DMS 273 (cell line): ENCODE measurements around the gene MEIS3.
"Not testable (repeated sequence)": the region's sequence is repeated elsewhere in the genome, so short reads cannot be mapped to it uniquely, and the experiment has no call there.

Experiments used
- DNase-seq: peaks from one replicate; lab custom pipeline; 2025; ENCODE audit not compliant: unreplicated experiment; lab: John Stamatoyannopoulos, UW

The MEIS3 gene

DNA sequence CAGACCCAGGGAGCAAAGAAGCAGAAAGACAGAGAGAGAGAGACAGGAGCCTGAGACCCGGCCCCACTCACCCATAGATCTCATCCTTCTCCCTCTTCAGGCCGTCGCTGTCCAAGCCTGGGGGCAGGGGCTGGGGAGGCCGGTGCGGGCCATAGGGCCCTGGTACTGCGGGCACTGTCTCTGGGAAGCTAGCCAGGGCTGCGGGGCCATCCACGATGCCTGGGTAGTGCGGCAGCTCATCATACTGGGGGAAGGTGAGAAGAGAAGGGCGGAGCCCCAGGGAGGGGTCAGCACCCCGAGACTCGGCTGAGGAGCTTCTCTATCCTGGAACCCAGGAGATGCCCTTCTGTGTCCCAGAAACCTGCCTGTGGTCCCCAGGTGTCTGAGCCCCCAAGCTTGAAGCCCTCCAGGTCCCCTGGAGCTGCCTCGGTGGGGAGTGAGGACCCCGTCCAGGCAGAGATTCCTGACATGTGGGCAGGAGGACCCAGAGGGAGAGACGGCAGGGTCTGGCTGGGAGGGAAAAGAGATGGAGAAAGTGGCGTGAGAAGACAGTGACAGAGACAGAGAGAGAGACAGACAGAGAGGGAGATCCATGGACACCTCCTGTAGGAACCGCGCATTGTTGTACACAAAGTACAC lies 2.1 kb downstream of the MEIS3 start:
- DNase-seq: no peak

GRCh38 chr19:47416643-47416985 lies 2.7 kb downstream of the MEIS3 start:
- no peak for DNase-seq

GRCh38 chr19:47415953-47416642 lies 3.2 kb downstream of the MEIS3 start:
- no peak for DNase-seq

GRCh38 chr19:47414469-47414868 lies 4.9 kb downstream of the MEIS3 start:
- peak; percentile 81 for DNase-seq

- no peak for DNase-seq
Measured at GRCh38 chr19:47413941-47414340, 5.4 kb downstream of the MEIS3 start.

DNA sequence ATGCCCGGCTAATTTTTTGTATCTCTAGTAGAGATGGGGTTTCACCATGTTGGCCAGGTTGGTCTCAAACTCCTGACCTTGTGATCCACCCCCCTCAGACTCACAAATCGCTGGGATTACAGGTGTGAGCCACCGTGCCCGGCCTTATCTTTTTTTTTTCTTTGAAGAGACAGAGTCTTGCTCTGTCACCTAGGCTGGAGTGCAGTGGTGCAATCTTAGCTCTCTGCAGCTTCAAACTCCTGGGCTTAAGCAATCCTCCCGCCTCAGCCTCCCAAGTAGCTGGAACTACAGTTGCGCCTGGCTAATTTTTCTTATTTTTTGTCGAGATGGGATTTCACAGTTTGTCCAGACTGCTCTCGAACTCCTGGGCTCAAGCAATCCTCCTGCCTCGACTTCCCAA lies 7.6 kb downstream of the MEIS3 start:
- DNase-seq: not testable (repeated sequence)

GRCh38 chr19:47411101-47411500 lies 8.2 kb downstream of the MEIS3 start:
- no peak for DNase-seq

DNA sequence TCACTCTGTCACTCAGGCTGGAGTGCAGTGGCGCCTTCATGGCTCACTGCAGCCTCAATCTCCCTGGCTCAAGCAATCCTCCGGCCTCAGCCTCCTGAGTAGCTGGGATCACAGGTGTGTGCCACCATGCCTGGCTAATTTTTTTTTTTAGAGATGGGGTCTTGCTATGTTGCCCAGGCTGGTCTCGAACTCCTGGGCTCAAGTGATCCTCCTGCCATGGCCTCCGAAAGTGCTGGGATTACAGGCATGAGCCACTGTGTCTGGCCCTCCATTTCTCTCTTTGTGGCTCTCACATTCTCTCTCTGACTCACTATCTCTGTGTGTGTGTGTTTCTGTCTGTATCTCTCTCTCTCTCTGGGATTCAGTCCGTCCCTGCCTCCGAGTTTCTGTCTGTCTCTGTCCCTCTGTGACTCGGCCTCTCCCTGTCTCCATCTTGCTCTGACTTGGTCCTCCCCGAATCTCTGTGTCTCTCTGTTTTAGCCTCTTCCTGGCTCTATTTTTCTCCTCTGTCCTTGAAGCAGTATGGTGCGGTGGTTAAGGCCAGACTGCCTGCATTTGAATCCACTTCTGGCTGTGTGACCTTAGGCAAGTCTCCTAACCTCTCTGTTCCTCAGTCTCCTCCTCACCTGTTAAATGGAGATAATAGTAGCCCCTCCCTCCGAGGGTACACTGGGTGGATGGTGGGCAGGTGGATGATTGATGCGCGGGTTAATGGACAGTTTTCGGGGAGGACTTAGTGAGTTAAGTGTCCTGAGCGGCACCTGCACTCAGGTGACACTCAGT lies 11.0 kb downstream of the MEIS3 start:
- no peak for DNase-seq

- peak; percentile 62 for DNase-seq
Measured at GRCh38 chr19:47407417-47407774, 11.9 kb downstream of the MEIS3 start.

GRCh38 chr19:47406711-47407416 lies 12.5 kb downstream of the MEIS3 start:
- DNase-seq: peak; percentile 69

- DNase-seq: no peak
Measured at GRCh38 chr19:47405854-47406417, 13.4 kb downstream of the MEIS3 start.

- DNase-seq: no peak
Measured at GRCh38 chr19:47405197-47405550, 14.2 kb downstream of the MEIS3 start.

DNA sequence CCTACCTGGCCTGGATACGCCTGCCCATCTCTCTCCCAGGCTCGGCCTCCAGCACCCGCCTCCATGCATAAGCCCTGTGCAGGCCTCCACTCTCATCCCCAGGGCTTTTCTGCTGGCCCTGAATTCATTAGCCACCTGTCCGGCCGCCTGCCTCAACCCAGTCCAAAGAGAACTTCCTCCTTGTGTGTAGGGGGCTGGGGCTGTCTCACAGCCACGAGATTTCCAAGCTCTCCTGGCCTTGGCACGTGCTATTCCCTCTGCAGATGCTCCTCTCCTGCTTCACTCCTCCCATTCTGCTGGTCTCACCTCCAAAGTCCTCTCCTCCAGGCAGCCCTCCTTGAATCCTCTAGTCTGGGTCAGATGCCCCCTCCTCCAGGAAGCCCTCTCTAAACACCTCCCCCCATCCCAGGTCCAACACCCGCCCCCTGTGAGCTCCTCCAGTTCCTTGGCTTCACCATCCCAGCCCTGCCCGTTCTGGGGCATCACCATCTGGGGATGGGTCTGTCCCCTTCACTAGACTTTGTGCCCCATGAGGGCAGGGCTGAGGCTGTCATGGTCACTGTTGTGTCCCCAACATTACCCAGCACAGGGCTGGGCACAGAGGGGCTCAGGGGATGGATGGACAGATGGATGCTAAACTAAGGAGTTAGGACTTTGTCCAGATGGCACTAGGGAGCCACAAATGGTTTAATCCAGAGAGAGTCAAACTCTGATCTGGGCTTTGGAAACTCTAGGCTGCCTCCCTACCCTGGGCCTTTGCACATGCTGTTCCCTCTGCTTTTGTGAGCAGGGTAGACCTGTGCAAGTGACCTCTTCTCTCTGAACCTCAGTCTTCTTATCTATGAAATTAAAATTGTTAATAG lies 14.8 kb downstream of the MEIS3 start:
- peak; percentile 64 for DNase-seq

GRCh38 chr19:47402504-47402903 lies 16.8 kb downstream of the MEIS3 start:
- no peak for DNase-seq

- DNase-seq: no peak
Measured at GRCh38 chr19:47398707-47399597, 20.4 kb downstream of the MEIS3 start.

GRCh38 chr19:47391510-47392223 lies 27.7 kb downstream of the MEIS3 start:
- DNase-seq: peak; percentile 83

DNA sequence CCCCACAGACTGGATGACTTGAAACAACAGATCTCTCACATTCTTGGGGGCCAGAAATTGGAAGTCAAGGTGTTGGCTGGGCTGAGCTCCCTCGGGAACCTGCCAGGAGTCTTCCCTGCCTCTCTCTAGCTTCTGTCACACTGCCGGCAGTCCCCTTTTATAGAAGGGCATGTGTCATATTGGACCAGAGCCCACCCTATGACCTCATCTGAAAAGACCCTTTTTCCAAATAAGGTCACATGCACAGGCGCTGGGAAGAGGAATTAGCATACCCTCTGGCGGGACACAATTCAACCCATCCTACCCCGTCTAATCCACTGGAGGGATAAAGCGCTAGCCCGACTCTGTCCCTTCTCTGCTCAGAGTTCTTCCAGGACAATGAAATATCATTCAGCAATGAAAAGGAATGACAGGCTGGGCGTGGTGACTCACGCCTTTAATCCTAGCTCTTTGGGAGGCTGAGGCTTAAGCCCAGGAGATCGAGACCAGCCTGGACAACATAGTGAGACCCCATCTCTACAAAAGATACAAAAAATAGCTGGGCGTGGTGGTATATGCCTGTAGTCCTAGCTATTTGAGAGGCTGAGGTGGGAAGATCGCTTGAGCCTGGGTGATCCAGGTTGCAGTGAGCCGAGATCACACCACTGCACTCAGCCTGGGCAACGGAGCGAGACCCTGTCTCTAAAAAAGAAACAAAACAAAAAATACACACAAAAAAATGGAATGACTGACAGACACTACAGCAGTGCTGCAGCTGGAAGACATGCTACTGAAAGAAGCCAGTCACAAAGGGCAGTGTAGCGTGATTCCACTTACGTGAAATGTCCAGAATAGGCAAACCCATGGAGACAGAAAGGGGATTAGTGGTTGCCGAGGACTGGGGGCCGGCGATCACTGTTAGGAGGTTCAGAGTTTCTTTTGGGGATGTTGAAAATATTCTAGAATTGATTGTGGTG lies 28.5 kb downstream of the MEIS3 start:
- peak; percentile 54 for DNase-seq

DNA sequence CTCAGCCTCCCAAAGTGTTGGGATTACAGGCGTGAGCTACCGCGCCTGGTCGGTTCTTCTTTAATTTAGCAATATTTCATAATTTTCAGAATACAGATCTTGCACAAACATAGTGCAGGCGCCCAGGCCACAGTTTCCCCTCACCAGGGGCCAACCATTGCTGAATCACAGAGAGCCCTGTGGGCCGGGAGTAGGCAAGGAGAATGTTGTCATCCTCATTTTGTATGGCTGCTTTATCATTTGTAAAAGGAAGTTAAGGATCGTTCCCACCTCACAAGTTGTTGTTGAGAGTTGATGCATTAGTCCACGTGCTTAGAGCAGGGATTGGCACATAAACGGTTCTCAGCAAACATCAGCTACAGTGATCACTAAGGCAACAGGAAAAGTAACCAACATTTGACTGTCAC lies 30.2 kb downstream of the MEIS3 start:
- DNase-seq: no peak
